Glutamatergic neuron (in vitro differentiated cells): ENCODE data around the gene CACNA1I. TPM values are rescaled to one million over a fixed set of nuclear protein-coding genes. Genes with fewer than 3 reads are reported as not detected.

Source experiments
- DNase-seq: peaks from one replicate; pipeline ENCODE4 v3.0.0; 2022
- H3K27ac Mint-ChIP-seq: one replicate; pipeline ENCODE4 v1.8.0; 2020; ENCODE audit warnings: mild to moderate bottlenecking, mixed read lengths, inconsistent platforms; ENCODE audit not compliant: unreplicated experiment
- H3K27me3 Mint-ChIP-seq: one replicate; pipeline ENCODE4 v1.8.0; 2020; ENCODE audit warnings: mild to moderate bottlenecking, moderate library complexity, mixed read lengths, inconsistent platforms; ENCODE audit not compliant: unreplicated experiment
- H3K36me3 Mint-ChIP-seq: one replicate; pipeline ENCODE4 v1.8.0; 2020; ENCODE audit warnings: mild to moderate bottlenecking, mixed read lengths, inconsistent platforms; ENCODE audit not compliant: unreplicated experiment
- H3K4me1 Mint-ChIP-seq: one replicate; pipeline ENCODE4 v1.8.0; 2020; ENCODE audit warnings: mild to moderate bottlenecking, low read depth, mixed read lengths, inconsistent platforms; ENCODE audit not compliant: unreplicated experiment
- H3K4me3 Mint-ChIP-seq: one replicate; pipeline ENCODE4 v1.8.0; 2020; ENCODE audit warnings: mild to moderate bottlenecking, mixed read lengths, inconsistent platforms; ENCODE audit not compliant: unreplicated experiment
- H3K9me3 Mint-ChIP-seq: one replicate; pipeline ENCODE4 v1.8.0; 2020; ENCODE audit warnings: mild to moderate bottlenecking, moderate library complexity, mixed read lengths, inconsistent platforms; ENCODE audit not compliant: unreplicated experiment
- CTCF ChIP-seq: fragments of 200-600 bp; sonication (generic); IDR thresholded peaks from one replicate; pipeline ENCODE4 v1.5.0; 2021; ENCODE audit not compliant: partially characterized antibody, unreplicated experiment
- total RNA-seq: library from RNA; stranded (reverse); fragmentation: NEBNext Ultra II Directional; extraction: Animal tissue kit (Norgen Biotek cat#: 25700); gene quantifications from one replicate; pipeline ENCODE4 v1.2.1, GENCODE V29; 2021; ENCODE audit not compliant: unreplicated experiment

CACNA1I gene
- total RNA-seq, 1 donor from 2014 or later = 0.12 TPM

- Mint-ChIP-seq H3K27ac (no peak overlapping the region), H3K27me3 (no peaks in the 10 kb centered on the region), H3K4me3 (no peak overlapping the region), H3K36me3 (peaks cover 4% of the 10 kb centered on the region), H3K9me3 (no peaks in the 10 kb centered on the region), H3K4me1 (peaks cover 8% of the 10 kb centered on the region)
- no peak for TF ChIP-seq CTCF
- DNase-seq = no peak
Measured at GRCh38 chr22:39734866-39735265, 164.3 kb downstream of the CACNA1I start.

DNA sequence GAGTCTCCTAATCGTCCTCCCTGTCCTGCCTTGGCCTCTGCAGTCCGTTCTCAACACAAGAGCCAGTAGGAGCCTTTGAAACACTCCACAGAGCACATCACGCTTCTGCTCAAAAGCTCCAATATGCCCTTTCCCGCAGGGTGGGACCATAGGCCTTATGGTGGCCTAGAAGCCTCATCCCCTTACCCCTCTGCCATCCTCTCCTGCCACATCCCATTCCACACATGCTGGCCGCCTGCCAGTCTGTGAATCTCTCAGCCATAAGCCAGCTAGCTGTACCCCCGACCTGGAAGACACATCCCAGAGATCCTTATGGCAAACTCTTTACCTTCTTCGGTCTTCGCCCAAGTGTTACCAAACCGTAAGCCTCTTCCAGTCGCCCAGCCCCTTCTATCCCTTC is 165.2 kb downstream of the CACNA1I start:
- H3K9me3 Mint-ChIP-seq = no peaks in the 10 kb centered on the region
- H3K36me3 Mint-ChIP-seq = peaks cover 4% of the 10 kb centered on the region
- H3K4me1 Mint-ChIP-seq = peaks cover 8% of the 10 kb centered on the region
- no peak overlapping the region for H3K27ac Mint-ChIP-seq
- H3K27me3 Mint-ChIP-seq = no peaks in the 10 kb centered on the region
- no peak for TF ChIP-seq CTCF
- DNase-seq = no peak
- H3K4me3 Mint-ChIP-seq = no peak overlapping the region

GRCh38 chr22:39738746-39739145 is 168.2 kb downstream of the CACNA1I start:
- no peak for TF ChIP-seq CTCF
- Mint-ChIP-seq H3K27ac (no peak overlapping the region), H3K4me1 (no peaks in the 10 kb centered on the region), H3K36me3 (peaks cover 11% of the 10 kb centered on the region), H3K27me3 (no peaks in the 10 kb centered on the region), H3K4me3 (no peak overlapping the region), H3K9me3 (peaks cover 3% of the 10 kb centered on the region)
- DNase-seq = no peak

Other genes starting within 250 kb of the CACNA1I start
- gene SYNGR1, start 220.8 kb upstream of the CACNA1I start, total RNA-seq = 49.5 TPM
- 27.5 TPM for gene TAB1, start 171.0 kb upstream of the CACNA1I start, total RNA-seq
- 12.8 TPM for gene MGAT3, start 113.7 kb upstream of the CACNA1I start, total RNA-seq
- 40.0 TPM for gene MIEF1, start 68.5 kb upstream of the CACNA1I start, total RNA-seq
- 509 TPM for gene ATF4, start 50.2 kb upstream of the CACNA1I start, total RNA-seq
- 59.6 TPM for gene RPS19BP1, start 38.0 kb upstream of the CACNA1I start, total RNA-seq